GM12864 (cell line): ENCODE data around the gene EPAS1.

ENCODE experiments used
- DNase-seq: peaks from one replicate; pipeline ENCODE4 v3.0.0-alpha.2; 2011; ENCODE audit warnings: low read depth
- H3K4me3 ChIP-seq: 2 replicates; pipeline ENCODE4 v1.5.1; 2011; ENCODE audit warnings: mild to moderate bottlenecking, low read depth, low read length, control low read depth
- TF ChIP-seq, protein P1 (sequence below): IDR thresholded peaks from 2 replicates; pipeline ENCODE4 v1.5.1; 2011; ENCODE audit warnings: low read depth, mild to moderate bottlenecking, moderate library complexity, low read length, control low read depth, inconsistent platforms; ENCODE audit errors: missing control alignments

The EPAS1 gene

GRCh38 chr2:46290078-46290477 is 7.1 kb upstream of the EPAS1 start:
- DNase-seq = no peak
- TF ChIP-seq, protein P1, sequence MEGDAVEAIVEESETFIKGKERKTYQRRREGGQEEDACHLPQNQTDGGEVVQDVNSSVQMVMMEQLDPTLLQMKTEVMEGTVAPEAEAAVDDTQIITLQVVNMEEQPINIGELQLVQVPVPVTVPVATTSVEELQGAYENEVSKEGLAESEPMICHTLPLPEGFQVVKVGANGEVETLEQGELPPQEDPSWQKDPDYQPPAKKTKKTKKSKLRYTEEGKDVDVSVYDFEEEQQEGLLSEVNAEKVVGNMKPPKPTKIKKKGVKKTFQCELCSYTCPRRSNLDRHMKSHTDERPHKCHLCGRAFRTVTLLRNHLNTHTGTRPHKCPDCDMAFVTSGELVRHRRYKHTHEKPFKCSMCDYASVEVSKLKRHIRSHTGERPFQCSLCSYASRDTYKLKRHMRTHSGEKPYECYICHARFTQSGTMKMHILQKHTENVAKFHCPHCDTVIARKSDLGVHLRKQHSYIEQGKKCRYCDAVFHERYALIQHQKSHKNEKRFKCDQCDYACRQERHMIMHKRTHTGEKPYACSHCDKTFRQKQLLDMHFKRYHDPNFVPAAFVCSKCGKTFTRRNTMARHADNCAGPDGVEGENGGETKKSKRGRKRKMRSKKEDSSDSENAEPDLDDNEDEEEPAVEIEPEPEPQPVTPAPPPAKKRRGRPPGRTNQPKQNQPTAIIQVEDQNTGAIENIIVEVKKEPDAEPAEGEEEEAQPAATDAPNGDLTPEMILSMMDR = no peak
- H3K4me3 ChIP-seq = no peak overlapping the region

DNA sequence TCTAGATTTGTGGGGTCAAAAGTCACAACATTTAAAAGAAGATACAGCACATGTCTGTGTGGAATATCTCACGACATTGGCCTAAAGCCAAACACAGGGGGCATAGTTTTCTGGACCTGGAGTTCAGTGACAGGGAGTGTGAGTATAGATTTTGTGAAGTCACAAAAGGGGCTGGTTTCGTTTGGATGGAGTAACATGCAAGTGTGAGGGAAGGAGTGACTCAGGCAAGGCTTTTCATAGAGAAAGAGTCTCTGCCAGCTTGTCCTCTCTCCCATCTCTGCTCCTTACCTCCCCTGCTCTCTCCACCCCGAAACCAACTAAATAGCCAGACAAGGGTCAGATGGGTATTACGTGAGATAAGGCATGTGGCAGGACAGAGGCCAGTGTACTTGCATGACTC is 3.7 kb upstream of the EPAS1 start:
- TF ChIP-seq, protein P1 = no peak
- no peak overlapping the region for H3K4me3 ChIP-seq
- no peak for DNase-seq

- H3K4me3 ChIP-seq = no peak overlapping the region
- DNase-seq = no peak
- TF ChIP-seq, protein P1 = peak; percentile 23
These were observed 2.9 kb upstream of the EPAS1 start for GRCh38 chr2:46294176-46294836.

DNA sequence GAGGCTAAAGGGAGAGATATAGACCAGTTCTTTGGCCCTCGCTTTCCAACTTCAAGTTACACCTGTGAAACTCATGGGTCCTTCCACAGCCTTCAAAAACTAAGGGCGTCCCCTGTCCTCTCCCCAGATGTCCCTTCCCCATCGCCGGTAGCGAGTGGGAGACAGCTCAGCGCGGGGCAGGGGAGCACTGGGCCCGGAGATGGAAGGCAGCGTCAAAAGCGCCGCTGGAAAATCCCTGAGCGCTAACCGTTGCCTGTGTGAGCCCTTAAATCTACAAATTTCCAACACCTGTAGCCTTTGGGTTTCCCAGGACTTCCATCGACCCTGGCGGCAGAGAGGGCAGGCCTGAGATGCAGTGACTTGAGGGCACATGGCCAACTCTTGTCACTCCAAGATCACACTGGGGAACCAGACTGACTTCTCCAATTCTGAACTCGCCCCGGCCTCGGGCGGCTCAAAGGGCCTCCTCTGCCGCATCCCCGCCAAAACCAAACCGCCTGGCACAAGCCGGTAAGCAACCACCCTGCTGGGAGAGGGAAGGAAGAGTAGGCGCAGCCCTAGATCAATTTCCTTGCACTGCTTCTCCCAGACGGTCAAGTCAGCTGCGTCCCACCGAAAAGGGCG is 879 bp upstream of the EPAS1 start:
- TF ChIP-seq, protein P1 = no peak
- no peak for DNase-seq
- H3K4me3 ChIP-seq = peak overlapping the region; percentile 72

- TF ChIP-seq, protein P1 = no peak
- no peak for DNase-seq
These were observed 502 bp downstream of the EPAS1 start for GRCh38 chr2:46297546-46298271.

DNA sequence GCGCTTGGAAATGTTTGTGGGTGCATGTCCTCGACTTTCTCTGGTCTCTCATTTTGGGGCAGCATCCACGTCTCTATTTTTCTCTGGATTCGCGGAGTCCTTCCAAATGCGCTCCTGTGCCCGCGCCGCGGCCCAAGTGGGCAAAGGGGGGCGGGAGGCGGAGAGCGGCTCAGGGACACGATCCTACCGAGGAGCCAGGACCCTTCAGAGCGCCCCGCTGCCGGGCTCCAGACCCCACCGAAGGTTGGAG is 990 bp downstream of the EPAS1 start:
- TF ChIP-seq, protein P1 = no peak
- no peak for DNase-seq
- H3K4me3 ChIP-seq = no peak overlapping the region

More at GRCh38 chr2:46297546-46298271, 502 bp downstream of the EPAS1 start:
- peak overlapping the region; percentile 72 for H3K4me3 ChIP-seq
